Measurements from ENCODE around the gene UBAC1.

Gene UBAC1

GRCh38 chr9:135926402-135927194 lies 34.6 kb downstream of the UBAC1 start:
- no peak for TF ChIP-seq CTCF (IDR thresholded peaks at IDR 0.05; ENCODE audit: low read depth, low read length)
- in situ Hi-C loops (cut with HindIII; ENCODE audit: low sequenced_read_pairs) = no loop called here
- H3K4me3 ChIP-seq (ENCODE audit: low read depth, low read length) = no peak overlapping the region
- peak; percentile 84 for DNase-seq (ENCODE audit: low read depth, low spot score)

GRCh38 chr9:135925496-135926133 lies 35.6 kb downstream of the UBAC1 start:
- TF ChIP-seq CTCF (IDR thresholded peaks at IDR 0.05; ENCODE audit: low read depth, low read length) = no peak
- no peak for DNase-seq (ENCODE audit: low read depth, low spot score)
- H3K4me3 ChIP-seq (ENCODE audit: low read depth, low read length) = no peak overlapping the region
- in situ Hi-C loops (cut with HindIII; ENCODE audit: low sequenced_read_pairs) = no loop called here

GRCh38 chr9:135924628-135925338 lies 36.4 kb downstream of the UBAC1 start:
- no peak for TF ChIP-seq CTCF (IDR thresholded peaks at IDR 0.05; ENCODE audit: low read depth, low read length)
- DNase-seq (ENCODE audit: low read depth, low spot score) = no peak
- in situ Hi-C loops (cut with HindIII; ENCODE audit: low sequenced_read_pairs) = no loop called here
- no peak overlapping the region for H3K4me3 ChIP-seq (ENCODE audit: low read depth, low read length)

GRCh38 chr9:135923508-135923907 lies 37.7 kb downstream of the UBAC1 start:
- no peak for TF ChIP-seq CTCF (IDR thresholded peaks at IDR 0.05; ENCODE audit: low read depth, low read length)
- in situ Hi-C loops (cut with HindIII; ENCODE audit: low sequenced_read_pairs) = no loop called here
- H3K4me3 ChIP-seq (ENCODE audit: low read depth, low read length) = no peak overlapping the region
- DNase-seq (ENCODE audit: low read depth, low spot score) = no peak

- no peak for DNase-seq (ENCODE audit: low read depth, low spot score)
- no peak for TF ChIP-seq CTCF (IDR thresholded peaks at IDR 0.05; ENCODE audit: low read depth, low read length)
- in situ Hi-C loops (cut with HindIII; ENCODE audit: low sequenced_read_pairs) = no loop called here
- no peak overlapping the region for H3K4me3 ChIP-seq (ENCODE audit: low read depth, low read length)
These were observed 39.3 kb downstream of the UBAC1 start for GRCh38 chr9:135921749-135922310.

GRCh38 chr9:135920973-135921585 lies 40.1 kb downstream of the UBAC1 start:
- no peak for DNase-seq (ENCODE audit: low read depth, low spot score)
- no peak overlapping the region for H3K4me3 ChIP-seq (ENCODE audit: low read depth, low read length)
- no peak for TF ChIP-seq CTCF (IDR thresholded peaks at IDR 0.05; ENCODE audit: low read depth, low read length)
- in situ Hi-C loops (cut with HindIII; ENCODE audit: low sequenced_read_pairs) = no loop called here
